Renal cortical epithelial cell (primary cell): ENCODE data around the gene AKIRIN2. TPM values are rescaled to one million over a fixed set of nuclear protein-coding genes. Genes with fewer than 3 reads are reported as not detected.

Experiments
- DNase-seq: peaks from one replicate; pipeline ENCODE4 v3.0.0-alpha.2; 2011; ENCODE audit warnings: low read depth
- total RNA-seq: library from RNA; depleted of rRNA; stranded (reverse); fragments of >200 nt; gene quantifications from 2 replicates; pipeline ENCODE4 v1.2.3, GENCODE V29; 2014

The AKIRIN2 gene
- total RNA-seq, 1 donor from 2014 or later, result 29.7 TPM

GRCh38 chr6:87655824-87656223 is 46.2 kb downstream of the AKIRIN2 start:
- DNase-seq, result no peak

GRCh38 chr6:87654875-87655454 is 47.1 kb downstream of the AKIRIN2 start:
- DNase-seq, result no peak

- DNase-seq, result no peak
Measured at GRCh38 chr6:87654122-87654521, 47.9 kb downstream of the AKIRIN2 start.

GRCh38 chr6:87653074-87653962 is 48.7 kb downstream of the AKIRIN2 start:
- no peak for DNase-seq

GRCh38 chr6:87645080-87645479 is 57.0 kb downstream of the AKIRIN2 start:
- DNase-seq, result no peak

- no peak for DNase-seq
Measured at GRCh38 chr6:87641065-87641692, 60.9 kb downstream of the AKIRIN2 start.

- no peak for DNase-seq
Measured at GRCh38 chr6:87639373-87639772, 62.7 kb downstream of the AKIRIN2 start.

- no peak for DNase-seq
Measured at GRCh38 chr6:87637106-87637505, 64.9 kb downstream of the AKIRIN2 start.

- DNase-seq, result no peak
Measured at GRCh38 chr6:87636315-87636714, 65.7 kb downstream of the AKIRIN2 start.

GRCh38 chr6:87633851-87634250 is 68.2 kb downstream of the AKIRIN2 start:
- DNase-seq, result no peak

GRCh38 chr6:87630746-87631145 is 71.3 kb downstream of the AKIRIN2 start:
- DNase-seq, result no peak

GRCh38 chr6:87628881-87629280 is 73.2 kb downstream of the AKIRIN2 start:
- peak; percentile 15 for DNase-seq

GRCh38 chr6:87628424-87628823 is 73.6 kb downstream of the AKIRIN2 start:
- DNase-seq, result no peak

Other genes with a start within 250 kb of the AKIRIN2 start
- 15.8 and 27.7 TPM in 2 replicates for gene SLC35A1, start 229.3 kb downstream of the AKIRIN2 start, total RNA-seq
- gene RARS2, start 112.2 kb downstream of the AKIRIN2 start, total RNA-seq, result 46.1 and 54.2 TPM in 2 replicates
- 24.7 and 30.4 TPM in 2 replicates for gene ORC3, start 112.1 kb downstream of the AKIRIN2 start, total RNA-seq